Smooth muscle cell (in vitro differentiated cells): Measurements from ENCODE around the gene SHD. TPM values are rescaled to one million over a fixed set of nuclear protein-coding genes. Genes with fewer than 3 reads are reported as not detected.

Experiments used
- DNase-seq: peaks from one replicate; lab custom pipeline; 2025; ENCODE audit not compliant: unreplicated experiment; lab: John Stamatoyannopoulos, UW
- H2AFZ ChIP-seq: fragments of 200-600 bp; sonication (generic); 2 replicates; pipeline ENCODE4 v1.6.0; 2016; ENCODE audit warnings: antibody characterized with exemption, low read depth, mild to moderate bottlenecking
- H3F3A ChIP-seq: fragments of 200-600 bp; sonication (generic); 2 replicates; pipeline ENCODE4 v1.6.0; 2017; ENCODE audit warnings: antibody characterized with exemption, low read depth
- H3K27ac ChIP-seq: fragments of 200-600 bp; sonication (generic); 2 replicates; pipeline ENCODE4 v1.5.1; 2016; ENCODE audit warnings: low read depth, mild to moderate bottlenecking
- H3K27me3 ChIP-seq: fragments of 200-600 bp; sonication (generic); 2 replicates; pipeline ENCODE4 v1.6.1; 2016; ENCODE audit warnings: low read depth, mild to moderate bottlenecking
- H3K36me3 ChIP-seq: fragments of 200-600 bp; sonication (generic); 2 replicates; pipeline ENCODE4 v1.5.1; 2016; ENCODE audit warnings: low read depth
- H3K4me1 ChIP-seq: fragments of 200-600 bp; sonication (generic); 2 replicates; pipeline ENCODE4 v1.5.1; 2016; ENCODE audit warnings: low read depth
- H3K4me2 ChIP-seq: fragments of 200-600 bp; sonication (generic); 2 replicates; pipeline ENCODE4 v1.6.0; 2016; ENCODE audit warnings: mild to moderate bottlenecking
- H3K4me3 ChIP-seq: fragments of 200-600 bp; sonication (generic); 2 replicates; pipeline ENCODE4 v1.5.1; 2016; ENCODE audit warnings: mild to moderate bottlenecking
- H3K79me2 ChIP-seq: fragments of 200-600 bp; sonication (generic); 2 replicates; pipeline ENCODE4 v1.6.0; 2016; ENCODE audit warnings: low read depth, mild to moderate bottlenecking
- H3K9ac ChIP-seq: fragments of 200-600 bp; sonication (generic); 2 replicates; pipeline ENCODE4 v1.6.0; 2016; ENCODE audit warnings: low read depth
- H3K9me3 ChIP-seq: fragments of 200-600 bp; sonication (generic); replicated peaks from 2 replicates; pipeline ENCODE4 v1.5.1; 2016; ENCODE audit warnings: low read depth
- H4K20me1 ChIP-seq: fragments of 200-600 bp; sonication (generic); 2 replicates; pipeline ENCODE4 v1.6.0; 2016; ENCODE audit warnings: low read depth
- CTCF ChIP-seq: fragments of 200-600 bp; sonication (generic); IDR thresholded peaks from 2 replicates; pipeline ENCODE4 v1.5.1; 2017; ENCODE audit warnings: borderline replicate concordance, mild to moderate bottlenecking, antibody characterized with exemption; ENCODE audit not compliant: insufficient read depth, poor library complexity, severe bottlenecking
- WGBS: methylation state at CpG from one replicate; pipeline ENCODE4 v1.1.7; 2016; ENCODE audit warnings: low lambda C conversion rate; 5-methylcytosine and 5-hydroxymethylcytosine counted together
- polyA plus RNA-seq: library from polyadenylated mRNA; unstranded; fragments of >200 nt; fragmentation: Nextera tagmentation; extraction: Ambion mirVana; gene quantifications from 2 replicates; pipeline ENCODE4 v1.2.1, GENCODE V29; 2016
- total RNA-seq: library from RNA; depleted of rRNA; stranded (reverse); fragments of >200 nt; gene quantifications from 2 replicates; pipeline ENCODE4 v1.2.3, GENCODE V29; 2014

SHD gene
- total and polyA plus RNA-seq, 2 experiments from 2014 or later = not detected

GRCh38 chr19:4294389-4294788 lies 15.3 kb downstream of the SHD start:
- 71% methylated on average over 9 of the region's 10 CpGs for WGBS
- Histone ChIP-seq H3K79me2 (no peaks in the 10 kb centered on the region), H3K4me2 (no peak overlapping the region), H4K20me1 (no peaks in the 10 kb centered on the region), H3K27ac (no peak overlapping the region), H3K4me1 (no peaks in the 10 kb centered on the region), H3K4me3 (no peak overlapping the region), H3F3A (no peaks in the 10 kb centered on the region), H3K27me3 (no peaks in the 10 kb centered on the region), H3K9me3 (no peaks in the 10 kb centered on the region), H2AFZ (no peak overlapping the region), H3K9ac (no peak overlapping the region), H3K36me3 (no peaks in the 10 kb centered on the region)
- no peak for TF ChIP-seq CTCF
- DNase-seq = no peak

GRCh38 chr19:4295972-4296771 lies 17.1 kb downstream of the SHD start:
- Histone ChIP-seq H3K4me2 (no peak overlapping the region), H3K36me3 (no peaks in the 10 kb centered on the region), H3F3A (no peaks in the 10 kb centered on the region), H3K4me1 (no peaks in the 10 kb centered on the region), H4K20me1 (no peaks in the 10 kb centered on the region), H3K9me3 (no peaks in the 10 kb centered on the region), H3K79me2 (no peaks in the 10 kb centered on the region), H2AFZ (no peak overlapping the region), H3K27me3 (no peaks in the 10 kb centered on the region), H3K9ac (no peak overlapping the region), H3K27ac (no peak overlapping the region), H3K4me3 (no peak overlapping the region)
- 76% methylated on average over 14 of the region's 14 CpGs for WGBS
- no peak for DNase-seq
- TF ChIP-seq CTCF = no peak

- Histone ChIP-seq H3K4me2 (no peak overlapping the region), H3F3A (no peaks in the 10 kb centered on the region), H3K4me1 (no peaks in the 10 kb centered on the region), H3K4me3 (no peak overlapping the region), H3K27ac (no peak overlapping the region), H3K27me3 (no peaks in the 10 kb centered on the region), H3K36me3 (no peaks in the 10 kb centered on the region), H3K79me2 (no peaks in the 10 kb centered on the region), H4K20me1 (no peaks in the 10 kb centered on the region), H2AFZ (no peak overlapping the region), H3K9ac (no peak overlapping the region), H3K9me3 (no peaks in the 10 kb centered on the region)
- 75% methylated on average over 27 of the region's 27 CpGs for WGBS
- DNase-seq = no peak
- TF ChIP-seq CTCF = no peak
Measured at GRCh38 chr19:4297901-4298809, 19.1 kb downstream of the SHD start.
